Measurements from ENCODE around the gene SST. TPM values are rescaled to one million over a fixed set of nuclear protein-coding genes. Genes with fewer than 3 reads are reported as not detected.
A peak's percentile ranks its signal among the peaks of the same experiment; 100 is the strongest.
"Not testable (repeated sequence)": the region's sequence is repeated elsewhere in the genome, so short reads cannot be mapped to it uniquely, and the experiment has no call there.

Gene SST
- total RNA-seq, 1 donor from 2014 or later = not detected

- no peak for DNase-seq (ENCODE audit: low spot score)
Measured at GRCh38 chr3:187684444-187684843, 14.2 kb upstream of the SST start.

- not testable (repeated sequence) for DNase-seq (ENCODE audit: low spot score)
Measured at GRCh38 chr3:187681756-187682155, 11.6 kb upstream of the SST start.

- peak; percentile 74 for DNase-seq (ENCODE audit: low spot score)
Measured at GRCh38 chr3:187679638-187680396, 9.6 kb upstream of the SST start.

GRCh38 chr3:187678726-187679268 is 8.6 kb upstream of the SST start:
- peak; percentile 76 for DNase-seq (ENCODE audit: low spot score)

- DNase-seq (ENCODE audit: low spot score) = peak; percentile 65
Measured at GRCh38 chr3:187677604-187678003, 7.4 kb upstream of the SST start.

GRCh38 chr3:187673012-187673411 is 2.8 kb upstream of the SST start:
- no peak for DNase-seq (ENCODE audit: low spot score)

- no peak for DNase-seq (ENCODE audit: low spot score)
Measured at GRCh38 chr3:187667526-187667925, 2.7 kb downstream of the SST start.

- no peak for DNase-seq (ENCODE audit: low spot score)
Measured at GRCh38 chr3:187665764-187666402, 4.3 kb downstream of the SST start.

GRCh38 chr3:187665010-187665409 is 5.2 kb downstream of the SST start:
- DNase-seq (ENCODE audit: low spot score) = no peak

- DNase-seq (ENCODE audit: low spot score) = no peak
Measured at GRCh38 chr3:187662848-187663409, 7.3 kb downstream of the SST start.

GRCh38 chr3:187661267-187661666 is 8.9 kb downstream of the SST start:
- no peak for DNase-seq (ENCODE audit: low spot score)

- DNase-seq (ENCODE audit: low spot score) = no peak
Measured at GRCh38 chr3:187651282-187651681, 18.9 kb downstream of the SST start.

GRCh38 chr3:187648177-187648576 is 22.0 kb downstream of the SST start:
- no peak for DNase-seq (ENCODE audit: low spot score)

- DNase-seq (ENCODE audit: low spot score) = no peak
Measured at GRCh38 chr3:187646906-187647660, 23.1 kb downstream of the SST start.

- not testable (repeated sequence) for DNase-seq (ENCODE audit: low spot score)
Measured at GRCh38 chr3:187645379-187645778, 24.8 kb downstream of the SST start.

GRCh38 chr3:187642861-187643260 is 27.3 kb downstream of the SST start:
- DNase-seq (ENCODE audit: low spot score) = no peak

- DNase-seq (ENCODE audit: low spot score) = no peak
Measured at GRCh38 chr3:187641320-187642016, 28.7 kb downstream of the SST start.

- DNase-seq (ENCODE audit: low spot score) = no peak
Measured at GRCh38 chr3:187640569-187641059, 29.6 kb downstream of the SST start.

GRCh38 chr3:187639927-187640568 is 30.1 kb downstream of the SST start:
- no peak for DNase-seq (ENCODE audit: low spot score)

GRCh38 chr3:187636528-187636927 is 33.7 kb downstream of the SST start:
- DNase-seq (ENCODE audit: low spot score) = no peak

- no peak for DNase-seq (ENCODE audit: low spot score)
Measured at GRCh38 chr3:187630404-187630803, 39.8 kb downstream of the SST start.
